Endothelial cell of hepatic sinusoid (primary cell): ENCODE results near the gene NLRP13.

Experiments
- in situ Hi-C: cut with HindIII; loops from 2 replicates; pipeline ENCODE4 v1.10.0; 2017; ENCODE audit warnings: low sequenced_read_pairs

Gene NLRP13

DNA sequence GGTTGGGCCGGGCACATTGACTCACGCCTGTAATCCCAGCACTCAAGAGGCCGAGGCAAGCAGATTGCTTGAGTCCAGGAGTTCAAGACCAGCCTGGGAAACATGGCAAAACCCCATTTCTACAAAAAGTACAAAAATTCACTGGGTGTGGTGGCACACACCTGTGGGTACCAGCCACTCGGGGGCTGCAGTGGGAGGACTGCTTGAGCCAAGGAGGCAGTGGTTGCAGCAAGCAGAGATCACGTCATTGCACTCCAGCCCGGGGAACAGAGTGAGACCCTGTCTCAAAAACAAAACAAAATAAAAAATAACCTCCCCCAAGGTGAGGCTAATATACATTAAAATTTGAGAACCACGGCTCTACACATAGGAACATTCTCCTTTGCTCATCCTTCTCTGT lies 24.9 kb downstream of the NLRP13 start:
- in situ Hi-C loops = no loop called here

DNA sequence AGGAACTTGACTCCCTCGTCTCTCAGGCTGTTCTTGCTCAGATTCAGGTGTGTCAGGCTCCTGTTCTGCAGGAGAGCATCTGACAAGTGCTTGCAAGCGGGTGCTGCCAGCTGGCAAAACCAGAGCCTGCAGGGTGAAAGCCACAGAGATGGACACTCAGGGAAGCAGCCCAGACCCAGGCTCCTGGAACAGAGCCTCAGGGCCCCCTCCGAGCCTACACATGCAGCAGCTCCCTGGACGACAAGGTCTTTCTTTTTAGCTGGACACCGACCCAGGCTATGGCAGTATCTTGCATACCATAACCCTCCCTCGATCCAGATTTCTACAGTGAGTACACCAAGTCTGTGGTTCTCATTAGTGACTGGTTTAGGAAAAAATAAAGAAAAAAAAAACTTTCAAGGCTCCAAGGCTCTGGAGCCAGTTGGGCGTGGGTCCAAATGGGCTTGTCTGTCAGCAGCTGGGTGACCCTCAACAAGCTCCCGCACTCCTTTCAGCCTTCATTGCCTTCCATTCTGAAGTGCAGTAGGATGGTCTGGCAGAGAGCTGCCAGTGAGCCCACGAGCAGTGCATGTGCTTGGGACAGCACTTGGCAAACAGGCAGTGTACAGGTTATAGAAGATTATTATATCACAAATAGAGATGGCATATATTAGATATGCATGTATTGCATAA lies 29.9 kb downstream of the NLRP13 start:
- in situ Hi-C loops = no loop called here

DNA sequence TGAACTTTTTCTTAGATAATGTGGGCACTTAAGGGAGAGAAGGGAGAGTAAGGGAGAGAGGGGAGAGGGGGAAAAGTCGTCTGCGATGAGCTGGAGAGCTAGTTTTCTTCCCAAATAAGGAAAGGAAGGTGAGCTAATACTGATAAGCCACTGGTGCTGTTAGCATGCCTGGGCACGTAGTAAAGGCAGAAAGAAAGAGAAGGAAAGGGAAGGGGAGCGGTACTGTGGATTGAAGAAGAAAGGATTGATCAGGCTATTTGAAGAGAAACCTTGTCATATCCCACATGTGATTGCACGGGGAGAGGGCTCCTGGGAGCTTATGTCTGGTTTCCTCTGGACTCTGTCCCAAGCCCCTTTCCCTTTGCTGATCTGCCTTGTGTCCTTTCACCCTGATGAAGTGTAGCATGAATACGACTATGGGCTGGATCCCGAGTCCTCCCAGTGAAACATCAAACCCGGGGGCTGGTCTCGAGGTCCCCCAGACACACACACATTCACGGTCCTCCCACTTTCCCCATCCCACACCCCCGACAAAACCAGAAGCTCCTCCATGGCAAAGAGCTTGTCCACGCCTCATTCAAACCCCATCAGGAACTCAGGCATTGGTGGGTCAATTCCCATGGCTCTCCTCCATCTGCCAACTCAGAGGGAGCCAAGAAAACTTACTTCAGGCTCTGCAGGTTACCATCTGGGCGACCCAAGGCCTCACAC lies 30.6 kb downstream of the NLRP13 start:
- in situ Hi-C loops = no loop called here

DNA sequence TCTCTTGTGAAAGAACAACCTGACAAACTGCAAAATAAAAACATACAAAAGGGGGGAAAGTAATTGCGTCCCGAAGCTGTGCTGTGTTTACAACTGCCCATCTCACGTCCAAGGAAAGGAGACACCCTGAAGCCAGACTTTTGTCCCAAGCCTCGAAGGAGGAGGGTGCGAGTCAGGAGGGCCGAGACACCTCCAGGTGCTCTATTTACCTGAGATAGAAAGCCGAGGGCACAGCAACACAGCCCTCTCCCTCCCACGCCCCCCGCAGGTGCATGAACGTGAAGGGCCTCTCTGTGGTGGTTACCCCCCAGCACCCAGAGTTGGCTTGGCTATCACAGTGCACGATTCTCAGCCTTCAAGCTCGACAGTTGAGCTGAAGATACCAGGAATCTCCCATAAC lies 33.2 kb downstream of the NLRP13 start:
- in situ Hi-C loops = no loop called here

DNA sequence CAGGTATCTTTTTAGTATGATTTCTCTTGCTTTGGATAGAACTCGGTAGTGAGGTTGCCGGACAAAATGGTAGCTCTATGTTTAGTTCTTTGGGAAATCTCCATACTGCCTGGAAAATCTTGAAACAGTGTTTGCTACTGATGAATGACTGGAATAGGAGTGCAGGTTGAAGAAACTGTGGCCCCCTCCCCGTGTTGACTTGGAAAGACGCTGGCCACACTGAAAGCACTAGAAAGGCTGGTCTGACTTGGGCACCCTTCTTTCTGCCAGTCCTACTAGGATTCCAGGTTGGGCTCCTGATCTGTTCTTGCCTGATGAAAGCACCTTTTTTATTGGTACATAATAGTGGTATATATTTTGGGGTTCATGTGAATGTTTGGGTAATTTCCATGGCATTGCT lies 49.5 kb downstream of the NLRP13 start:
- in situ Hi-C loops = no loop called here

DNA sequence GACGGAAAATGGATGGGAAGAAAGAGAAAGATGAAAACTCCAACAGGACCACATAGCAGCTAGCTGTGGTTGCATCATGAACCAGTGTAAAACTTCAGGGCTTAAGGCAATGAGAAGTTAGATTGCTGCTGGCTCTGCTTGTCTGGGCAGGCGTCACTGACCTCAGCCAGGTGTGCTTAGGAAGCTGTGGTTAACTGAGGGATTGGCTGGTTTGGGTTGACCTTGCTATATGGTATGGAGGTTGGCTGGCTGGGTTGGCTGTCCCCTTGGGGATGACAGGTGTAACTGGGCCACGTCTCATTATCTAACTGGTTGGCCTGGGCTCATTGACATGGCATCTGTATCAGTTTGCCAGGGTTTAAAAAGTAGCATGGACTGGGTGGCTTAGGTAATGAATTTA lies 54.9 kb downstream of the NLRP13 start:
- in situ Hi-C loops = no loop called here

DNA sequence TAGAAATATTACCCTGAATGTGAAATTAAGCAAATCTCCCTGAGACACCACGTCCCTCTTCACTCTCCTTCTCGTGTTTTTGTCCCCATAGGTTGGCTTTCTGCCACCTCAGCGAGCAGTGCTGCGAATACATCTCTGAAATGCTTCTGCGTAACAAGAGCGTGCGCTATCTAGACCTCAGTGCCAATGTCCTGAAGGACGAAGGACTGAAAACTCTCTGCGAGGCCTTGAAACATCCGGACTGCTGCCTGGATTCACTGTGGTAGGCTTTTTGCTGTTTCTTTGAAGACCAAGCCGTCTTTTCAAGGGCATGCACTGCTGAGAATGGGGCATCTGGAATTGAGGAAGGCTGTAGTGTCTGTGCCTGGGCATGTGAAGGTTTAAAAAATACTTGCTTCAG lies 61.4 kb downstream of the NLRP13 start:
- in situ Hi-C loops = no loop called here

DNA sequence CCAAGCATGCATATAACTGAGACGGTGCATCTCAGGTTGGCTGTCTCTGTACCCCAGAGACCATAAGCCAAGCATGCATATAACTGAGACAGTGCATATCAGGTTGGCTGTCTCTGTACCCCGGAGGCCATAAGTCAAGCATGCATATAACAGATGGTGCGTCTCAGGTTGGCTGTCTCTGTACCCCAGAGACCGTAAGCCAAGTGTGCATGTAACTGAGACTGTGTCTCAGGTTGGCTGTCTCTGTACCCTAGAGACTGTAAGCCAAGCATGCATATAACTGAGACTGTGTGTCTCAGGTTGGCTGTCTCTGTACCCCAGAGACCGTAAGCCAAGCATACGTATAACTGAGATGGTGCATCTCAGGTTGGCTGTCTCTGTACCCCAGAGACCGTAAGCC lies 65.0 kb downstream of the NLRP13 start:
- in situ Hi-C loops = no loop called here

DNA sequence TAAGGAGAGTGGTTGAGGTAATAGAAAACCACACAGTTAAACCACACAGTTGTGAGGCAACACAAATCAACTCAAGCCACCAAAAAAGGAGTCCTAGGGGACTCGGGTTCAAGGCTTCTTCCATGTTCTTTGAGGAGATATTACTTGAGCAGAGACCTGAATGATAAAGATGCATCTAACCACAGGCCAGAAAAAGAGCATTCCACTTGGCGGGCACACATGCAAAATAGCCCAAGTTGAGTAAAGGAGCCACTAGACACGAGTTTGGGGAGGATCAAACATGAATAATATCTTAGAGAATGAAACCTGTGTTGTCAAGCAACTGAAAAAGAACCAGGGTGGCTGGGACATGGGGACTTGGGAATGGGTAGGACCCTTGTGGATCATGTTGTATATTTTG lies 65.6 kb downstream of the NLRP13 start:
- in situ Hi-C loops = no loop called here

DNA sequence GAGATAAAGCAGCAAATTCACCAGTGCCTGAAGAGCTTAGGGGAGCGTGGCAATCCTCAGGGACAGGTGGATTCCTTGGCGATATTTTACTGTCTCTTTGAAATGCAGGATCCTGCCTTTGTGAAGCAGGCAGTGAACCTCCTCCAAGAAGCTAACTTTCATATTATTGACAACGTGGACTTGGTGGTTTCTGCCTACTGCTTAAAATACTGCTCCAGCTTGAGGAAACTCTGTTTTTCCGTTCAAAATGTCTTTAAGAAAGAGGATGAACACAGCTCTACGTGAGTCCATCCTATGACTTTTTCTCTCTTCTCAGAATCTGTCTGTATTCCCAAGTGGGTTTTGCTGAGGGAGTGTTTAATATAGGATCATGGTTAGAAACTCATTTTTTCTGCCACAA lies 73.2 kb downstream of the NLRP13 start:
- in situ Hi-C loops = no loop called here

DNA sequence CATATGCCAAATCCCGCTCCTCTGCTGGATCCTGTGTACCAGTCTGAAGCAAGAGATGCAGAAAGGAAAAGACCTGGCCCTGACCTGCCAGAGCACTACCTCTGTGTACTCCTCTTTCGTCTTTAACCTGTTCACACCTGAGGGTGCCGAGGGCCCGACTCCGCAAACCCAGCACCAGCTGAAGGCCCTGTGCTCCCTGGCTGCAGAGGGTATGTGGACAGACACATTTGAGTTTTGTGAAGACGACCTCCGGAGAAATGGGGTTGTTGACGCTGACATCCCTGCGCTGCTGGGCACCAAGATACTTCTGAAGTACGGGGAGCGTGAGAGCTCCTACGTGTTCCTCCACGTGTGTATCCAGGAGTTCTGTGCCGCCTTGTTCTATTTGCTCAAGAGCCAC lies 73.7 kb downstream of the NLRP13 start:
- in situ Hi-C loops = no loop called here

DNA sequence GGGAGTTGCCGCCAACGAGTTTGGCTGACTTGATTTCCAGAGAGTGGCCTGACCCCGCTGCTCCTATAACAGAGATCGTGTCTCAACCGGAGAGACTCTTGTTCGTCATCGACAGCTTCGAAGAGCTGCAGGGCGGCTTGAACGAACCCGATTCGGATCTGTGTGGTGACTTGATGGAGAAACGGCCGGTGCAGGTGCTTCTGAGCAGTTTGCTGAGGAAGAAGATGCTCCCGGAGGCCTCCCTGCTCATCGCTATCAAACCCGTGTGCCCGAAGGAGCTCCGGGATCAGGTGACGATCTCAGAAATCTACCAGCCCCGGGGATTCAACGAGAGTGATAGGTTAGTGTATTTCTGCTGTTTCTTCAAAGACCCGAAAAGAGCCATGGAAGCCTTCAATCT lies 74.2 kb downstream of the NLRP13 start:
- in situ Hi-C loops = no loop called here

DNA sequence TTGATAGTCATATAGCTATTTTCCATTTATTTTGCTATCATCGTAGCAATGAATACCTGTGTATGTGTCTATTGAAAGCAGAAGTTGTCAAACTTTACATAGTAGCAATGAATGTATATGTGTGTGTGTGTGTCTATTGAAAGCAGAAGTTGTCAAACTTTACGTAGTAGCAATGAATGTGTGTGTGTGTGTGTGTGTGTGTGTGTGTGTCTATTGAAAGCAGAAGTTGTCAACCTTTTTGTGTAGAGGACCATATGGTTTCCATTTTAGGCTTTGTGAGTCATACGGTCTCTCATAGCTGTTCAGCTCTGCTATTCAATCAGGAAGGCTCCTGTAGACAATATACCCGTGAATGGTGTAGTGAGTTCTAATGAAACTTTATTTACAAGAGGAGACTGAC lies 75.0 kb downstream of the NLRP13 start:
- in situ Hi-C loops = no loop called here

DNA sequence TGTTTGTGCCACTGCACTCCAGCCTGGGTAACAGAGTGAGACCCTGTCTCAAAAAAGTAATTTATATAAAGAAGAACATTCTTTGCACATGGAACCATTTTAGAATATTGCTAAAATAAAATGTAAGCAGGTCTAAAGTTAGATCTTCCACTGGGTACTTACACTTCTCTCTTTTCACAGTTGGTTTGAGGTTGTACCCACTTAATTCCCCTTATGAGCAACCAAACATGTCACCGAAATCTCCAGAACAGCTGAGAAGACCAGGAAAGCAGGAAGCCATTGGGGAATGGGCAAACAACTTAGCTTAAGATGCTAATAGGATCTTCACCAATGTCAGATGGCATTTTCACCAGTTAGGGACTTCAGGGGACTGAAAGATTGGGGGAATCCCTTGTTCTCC lies 77.0 kb downstream of the NLRP13 start:
- in situ Hi-C loops = no loop called here
